Ovary (tissue), 9 donors: ENCODE results near the gene ZNF423. TPM values are rescaled to one million over a fixed set of nuclear protein-coding genes. Genes with fewer than 3 reads are reported as not detected.

ENCODE experiments used
- DNase-seq, 5 donors: peaks; one replicate each; pipeline ENCODE4 v3.0.0-alpha.2; 2019 to 2020
- H3K27ac ChIP-seq, 2 donors: fragments of 200-600 bp; one replicate each; pipeline versions ENCODE4 v1.5.1 to v1.8.0; 2019 to 2022
- H3K27me3 ChIP-seq: fragments of 200-600 bp; one replicate; pipeline ENCODE4 v1.8.0; 2022
- H3K36me3 ChIP-seq: fragments of 200-600 bp; sonication (generic); one replicate; pipeline ENCODE4 v1.5.1; 2019
- H3K4me1 ChIP-seq: one replicate; pipeline ENCODE4 v1.8.1; 2013; ENCODE audit warnings: mild to moderate bottlenecking, moderate library complexity; ENCODE audit not compliant: insufficient read depth
- H3K4me3 ChIP-seq: fragments of 200-600 bp; sonication (generic); one replicate; pipeline ENCODE4 v1.5.1; 2017
- H3K9me3 ChIP-seq, 2 donors: fragments of 200-600 bp in 1 of 2; sonication (generic) in 1 of 2; one replicate each; pipeline versions ENCODE4 v1.5.1 to v1.8.1; 2013 to 2019; ENCODE audit warnings: mild to moderate bottlenecking in 1 of 2, moderate library complexity in 1 of 2
- CTCF ChIP-seq, 3 donors: fragments of 450-650 bp in 2 of 3; fragments of 200-600 bp in 1 of 3; IDR thresholded peaks; one replicate each; pipeline versions ENCODE4 v1.5.1 to v1.8.0; 2016 to 2022; ENCODE audit warnings: antibody characterized with exemption in 3 of 3, mild to moderate bottlenecking in 1 of 3
- EP300 ChIP-seq: sonication (generic); formaldehyde crosslinking; IDR thresholded peaks from one replicate; pipeline ENCODE4 v1.6.1; 2017; ENCODE audit warnings: antibody characterized with exemption
- POLR2A ChIP-seq: fragments of 450-650 bp; IDR thresholded peaks from one replicate; pipeline ENCODE4 v1.6.1; 2017; ENCODE audit warnings: antibody characterized with exemption, mild to moderate bottlenecking, moderate library complexity
- WGBS, 3 donors: extraction: QIAGEN DNeasy Blood & Tissue Kit in 1 of 3; methylation state at CpG; one replicate each; pipeline versions ENCODE4 v1.1.5 to v1.1.7; 2013 to 2017; 5-methylcytosine and 5-hydroxymethylcytosine counted together
- intact Hi-C, 4 donors: fragments of 100-400 bp; cut with DNase I; formaldehyde crosslinking; loops; one replicate each; pipeline versions ENCODE4 v1.11.0 to v1.15.1; 2022 to 2023
- polyA plus RNA-seq, 2 donors: library from polyadenylated mRNA; stranded (reverse); fragments of 200-250 nt in 1 of 2; fragments of 350-450 nt in 1 of 2; fragmentation: Illumina TruSeq in 1 of 2; extraction: RNeasy Lipid Tissue Mini Kit (QIAGEN cat#74804) in 1 of 2; gene quantifications; one replicate each; pipeline ENCODE4 v1.2.3, GENCODE V29; 2013 to 2014
- total RNA-seq, 7 donors: library from RNA; depleted of rRNA in 2 of 7; stranded (reverse); fragments of >200 nt in 2 of 7; fragmentation: NEBNext Ultra II Directional in 3 of 7; extraction: Animal tissue kit (Norgen Biotek cat#: 25700) in 3 of 7; gene quantifications; one replicate each; pipeline versions ENCODE4 v1.1.0 to v1.2.4, GENCODE V29; 2016 to 2023
- donor health status: DM: no; HTN: no; CAD: no; lungs with moderate emphysema.
- donor health status: DM: no; HTN: no; CAD: no.
- donor health status: Bipolar disorder and iron deficiency.
- donor health status: DM: yes; HTN: yes; CAD: no.
- donor health status: DM: no; HTN: no; CAD: no.
- donor health status: DM: yes; HTN: yes; CAD: no.

ZNF423 gene
- total and polyA plus RNA-seq, 9 donors = 3.3 to 40.3 (median 12.4) TPM

GRCh38 chr16:49760815-49761214, 95.1 kb downstream of the ZNF423 start:
- H3K27me3 ChIP-seq = no peaks in the 10 kb centered on the region
- TF ChIP-seq POLR2A (no peak), CTCF (IDR thresholded peaks at IDR 0.05) (no peak), EP300 (no peak)
- H3K4me3 ChIP-seq = no peak overlapping the region
- H3K27ac ChIP-seq = no peak overlapping the region
- intact Hi-C loops = no loop called here
- DNase-seq = no peak
- H3K4me1 ChIP-seq = no peaks in the 10 kb centered on the region
- WGBS, 3 donors = 90 to 93% (median 93%) methylated on average over 7 of the region's 7 CpGs
- H3K9me3 ChIP-seq = no peaks in the 10 kb centered on the region
- no peaks in the 10 kb centered on the region for H3K36me3 ChIP-seq

GRCh38 chr16:49757559-49758069, 98.3 kb downstream of the ZNF423 start:
- 91 to 94% (median 94%) methylated on average over 9 of the region's 9 CpGs for WGBS, 3 donors
- intact Hi-C loops = loop anchor here in 2 of 4 donors (10.0 kb wide), 2 partner anchors 153 to 263 kb away; no protein-coding TSS in a partner anchor

GRCh38 chr16:49756775-49757558, 98.9 kb downstream of the ZNF423 start:
- intact Hi-C loops = loop anchor here in 2 of 4 donors (10.0 kb wide), 2 partner anchors 152 to 262 kb away; no protein-coding TSS in a partner anchor
- TF ChIP-seq CTCF (IDR thresholded peaks at IDR 0.05) = no peak
- no peak for TF ChIP-seq EP300
- TF ChIP-seq POLR2A = no peak

More at GRCh38 chr16:49757559-49758069, 98.3 kb downstream of the ZNF423 start:
- Histone ChIP-seq H3K9me3 (no peaks in the 10 kb centered on the region), H3K27me3 (no peaks in the 10 kb centered on the region), H3K4me3 (no peak overlapping the region), H3K4me1 (no peaks in the 10 kb centered on the region), H3K36me3 (no peaks in the 10 kb centered on the region), H3K27ac (no peak overlapping the region)
- DNase-seq = no peak
- TF ChIP-seq POLR2A = no peak
- no peak for TF ChIP-seq CTCF (IDR thresholded peaks at IDR 0.05)
- no peak for TF ChIP-seq EP300

GRCh38 chr16:49755716-49756505, 100.0 kb downstream of the ZNF423 start:
- no peak for DNase-seq
- Histone ChIP-seq H3K4me1 (no peaks in the 10 kb centered on the region), H3K9me3 (no peaks in the 10 kb centered on the region), H3K36me3 (no peaks in the 10 kb centered on the region), H3K27me3 (no peaks in the 10 kb centered on the region), H3K4me3 (no peak overlapping the region), H3K27ac (no peak overlapping the region)
- intact Hi-C loops = loop anchor here in 2 of 4 donors (10.0 kb wide), 2 partner anchors 151 to 261 kb away; no protein-coding TSS in a partner anchor
- TF ChIP-seq EP300 (no peak), POLR2A (no peak)
- WGBS, 3 donors = 68 to 70% (median 69%) methylated on average over 13 of the region's 13 CpGs

More at GRCh38 chr16:49756775-49757558, 98.9 kb downstream of the ZNF423 start:
- no peaks in the 10 kb centered on the region for H3K27me3 ChIP-seq
- no peaks in the 10 kb centered on the region for H3K36me3 ChIP-seq
- no peak overlapping the region for H3K4me3 ChIP-seq
- no peak overlapping the region for H3K27ac ChIP-seq
- 88 to 90% (median 90%) methylated on average over 10 of the region's 10 CpGs for WGBS, 3 donors
- no peaks in the 10 kb centered on the region for H3K9me3 ChIP-seq
- no peaks in the 10 kb centered on the region for H3K4me1 ChIP-seq
- no peak for DNase-seq
